ENCODE results near the gene HSPA4.

Gene HSPA4

DNA sequence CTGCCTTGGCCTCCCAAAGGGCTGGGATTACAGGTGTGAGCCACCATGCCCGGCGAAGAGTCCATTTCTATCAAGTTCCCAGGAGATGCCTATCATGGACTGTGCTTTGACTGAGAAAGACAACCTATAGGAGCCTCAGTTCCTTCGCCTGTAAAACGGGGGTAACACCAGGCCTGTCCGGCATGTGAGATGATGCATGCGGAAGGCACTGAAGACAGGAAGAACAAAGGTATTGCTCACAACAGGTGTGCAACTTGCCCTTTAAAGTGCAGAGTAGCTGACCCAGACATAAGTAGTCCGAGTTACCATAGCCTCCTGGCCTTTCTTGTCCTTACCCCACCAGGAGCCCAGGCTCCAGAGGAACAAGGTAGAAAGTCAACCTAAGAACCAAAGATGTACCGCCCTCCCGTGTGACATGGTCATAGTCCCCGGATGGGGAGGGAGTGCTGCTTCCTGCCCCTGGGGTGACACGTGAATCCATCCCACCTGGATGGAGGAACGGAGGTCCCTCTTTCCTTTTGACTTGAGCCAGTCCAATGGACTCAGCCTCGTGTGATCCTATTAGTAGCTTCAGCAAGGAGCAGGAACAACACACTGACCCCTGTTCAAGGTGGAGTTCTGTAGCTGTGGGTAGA, 60.3 kb downstream of the HSPA4 start:
- TF ChIP-seq, protein P1, sequence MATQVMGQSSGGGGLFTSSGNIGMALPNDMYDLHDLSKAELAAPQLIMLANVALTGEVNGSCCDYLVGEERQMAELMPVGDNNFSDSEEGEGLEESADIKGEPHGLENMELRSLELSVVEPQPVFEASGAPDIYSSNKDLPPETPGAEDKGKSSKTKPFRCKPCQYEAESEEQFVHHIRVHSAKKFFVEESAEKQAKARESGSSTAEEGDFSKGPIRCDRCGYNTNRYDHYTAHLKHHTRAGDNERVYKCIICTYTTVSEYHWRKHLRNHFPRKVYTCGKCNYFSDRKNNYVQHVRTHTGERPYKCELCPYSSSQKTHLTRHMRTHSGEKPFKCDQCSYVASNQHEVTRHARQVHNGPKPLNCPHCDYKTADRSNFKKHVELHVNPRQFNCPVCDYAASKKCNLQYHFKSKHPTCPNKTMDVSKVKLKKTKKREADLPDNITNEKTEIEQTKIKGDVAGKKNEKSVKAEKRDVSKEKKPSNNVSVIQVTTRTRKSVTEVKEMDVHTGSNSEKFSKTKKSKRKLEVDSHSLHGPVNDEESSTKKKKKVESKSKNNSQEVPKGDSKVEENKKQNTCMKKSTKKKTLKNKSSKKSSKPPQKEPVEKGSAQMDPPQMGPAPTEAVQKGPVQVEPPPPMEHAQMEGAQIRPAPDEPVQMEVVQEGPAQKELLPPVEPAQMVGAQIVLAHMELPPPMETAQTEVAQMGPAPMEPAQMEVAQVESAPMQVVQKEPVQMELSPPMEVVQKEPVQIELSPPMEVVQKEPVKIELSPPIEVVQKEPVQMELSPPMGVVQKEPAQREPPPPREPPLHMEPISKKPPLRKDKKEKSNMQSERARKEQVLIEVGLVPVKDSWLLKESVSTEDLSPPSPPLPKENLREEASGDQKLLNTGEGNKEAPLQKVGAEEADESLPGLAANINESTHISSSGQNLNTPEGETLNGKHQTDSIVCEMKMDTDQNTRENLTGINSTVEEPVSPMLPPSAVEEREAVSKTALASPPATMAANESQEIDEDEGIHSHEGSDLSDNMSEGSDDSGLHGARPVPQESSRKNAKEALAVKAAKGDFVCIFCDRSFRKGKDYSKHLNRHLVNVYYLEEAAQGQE (IDR thresholded peaks at IDR 0.05; ENCODE audit: insufficient read depth in 1 of 2, low read depth in 2 of 2, low read length in 2 of 2): no peak
- no peak for TF ChIP-seq SIN3A (IDR thresholded peaks at IDR 0.05; ENCODE audit: borderline replicate concordance, insufficient read depth, low read length)
- TF ChIP-seq FOXP2 (optimal IDR thresholded peaks at IDR 0.05; ENCODE audit: borderline replicate concordance, extremely low read depth, extremely low read length, insufficient read depth): no peak
- no peak for TF ChIP-seq TAF1 (IDR thresholded peaks at IDR 0.05; ENCODE audit: borderline replicate concordance, insufficient read depth, low read length)
- TF ChIP-seq POLR2AphosphoS5 (IDR thresholded peaks at IDR 0.05; ENCODE audit: low read depth, low read length): no peak

DNA sequence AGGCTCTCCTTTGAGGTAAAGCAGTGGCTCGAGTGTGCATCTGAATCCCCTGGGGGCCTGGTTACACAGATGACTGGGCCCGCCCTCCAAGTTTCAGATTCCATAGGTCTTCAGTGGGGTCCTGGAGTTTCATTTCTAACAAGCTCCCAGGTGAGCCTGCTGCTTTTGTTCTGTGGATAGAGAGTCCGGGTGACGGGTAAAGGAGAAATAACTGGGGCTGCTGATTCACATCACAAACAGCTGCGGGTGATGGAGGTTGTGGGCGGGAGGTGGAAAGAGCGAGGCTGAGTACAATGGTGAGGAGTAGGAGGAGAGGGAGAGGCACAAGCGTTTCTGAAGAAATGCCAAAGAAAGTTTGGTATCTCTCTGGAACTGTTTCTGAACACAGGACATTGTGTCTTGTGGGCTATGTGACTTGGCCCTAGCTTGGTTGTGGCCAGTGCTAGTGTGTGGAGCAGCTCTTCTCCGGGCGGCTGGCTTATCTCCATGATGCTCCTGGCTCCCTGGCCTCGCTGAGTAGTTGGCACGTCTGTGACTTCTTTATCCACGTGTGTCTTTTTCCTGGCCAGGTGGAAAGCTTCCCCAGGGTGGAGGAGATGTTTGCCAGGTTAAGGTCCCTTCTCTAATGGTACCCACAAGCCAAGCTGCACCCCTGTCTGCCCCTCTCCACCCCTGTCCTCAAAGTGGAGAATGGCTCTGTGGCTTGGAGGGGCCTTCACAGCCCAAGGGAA, 61.7 kb downstream of the HSPA4 start:
- TF ChIP-seq POLR2AphosphoS5 (IDR thresholded peaks at IDR 0.05; ENCODE audit: low read depth, low read length) (no peak), SIN3A (IDR thresholded peaks at IDR 0.05; ENCODE audit: borderline replicate concordance, insufficient read depth, low read length) (no peak), FOXP2 (optimal IDR thresholded peaks at IDR 0.05; ENCODE audit: borderline replicate concordance, extremely low read depth, extremely low read length, insufficient read depth) (no peak), TAF1 (IDR thresholded peaks at IDR 0.05; ENCODE audit: borderline replicate concordance, insufficient read depth, low read length) (no peak)
- TF ChIP-seq, protein P1 (IDR thresholded peaks at IDR 0.05; ENCODE audit: insufficient read depth in 1 of 2, low read depth in 2 of 2, low read length in 2 of 2): no peak

DNA sequence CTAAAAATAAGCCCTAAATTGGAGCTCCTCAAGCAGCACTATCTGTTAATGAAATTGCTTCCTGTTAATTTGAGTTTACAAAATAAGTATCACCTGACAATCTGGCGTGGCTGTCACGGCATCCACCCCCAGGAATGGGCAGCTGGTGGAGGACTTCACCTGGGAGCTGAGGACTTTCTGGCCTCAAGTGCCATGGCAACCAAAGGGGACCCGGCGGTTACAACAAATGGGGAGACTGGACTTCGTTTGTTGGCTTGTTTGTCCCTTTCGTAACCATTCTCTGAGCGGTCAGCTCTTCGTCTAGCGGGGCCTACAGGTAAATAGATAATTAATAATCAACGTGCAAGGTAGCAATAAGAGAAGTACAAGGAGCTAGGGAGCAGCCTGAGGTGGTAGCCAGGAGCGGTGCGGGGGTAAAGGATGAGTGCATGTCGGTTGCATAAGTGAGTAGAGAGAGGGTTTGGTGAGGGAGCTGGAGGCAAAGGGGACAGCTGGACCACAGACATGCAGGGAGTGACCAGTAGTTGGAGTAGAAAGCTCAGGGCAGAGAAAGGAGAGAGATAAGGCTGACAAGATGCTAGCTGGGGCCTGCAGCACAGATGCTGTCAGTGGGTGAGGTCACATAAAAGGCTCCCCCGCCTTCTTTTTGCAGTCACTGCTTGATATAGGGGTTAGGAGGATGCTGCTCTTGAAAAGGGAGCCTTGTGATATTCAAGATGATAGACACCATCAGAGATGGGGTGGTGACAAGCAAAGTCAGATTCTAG, 62.5 kb downstream of the HSPA4 start:
- TF ChIP-seq POLR2AphosphoS5 (IDR thresholded peaks at IDR 0.05; ENCODE audit: low read depth, low read length) (no peak), SIN3A (IDR thresholded peaks at IDR 0.05; ENCODE audit: borderline replicate concordance, insufficient read depth, low read length) (no peak), FOXP2 (optimal IDR thresholded peaks at IDR 0.05; ENCODE audit: borderline replicate concordance, extremely low read depth, extremely low read length, insufficient read depth) (no peak), TAF1 (IDR thresholded peaks at IDR 0.05; ENCODE audit: borderline replicate concordance, insufficient read depth, low read length) (no peak)
- TF ChIP-seq, protein P1 (IDR thresholded peaks at IDR 0.05; ENCODE audit: insufficient read depth in 1 of 2, low read depth in 2 of 2, low read length in 2 of 2): no peak

DNA sequence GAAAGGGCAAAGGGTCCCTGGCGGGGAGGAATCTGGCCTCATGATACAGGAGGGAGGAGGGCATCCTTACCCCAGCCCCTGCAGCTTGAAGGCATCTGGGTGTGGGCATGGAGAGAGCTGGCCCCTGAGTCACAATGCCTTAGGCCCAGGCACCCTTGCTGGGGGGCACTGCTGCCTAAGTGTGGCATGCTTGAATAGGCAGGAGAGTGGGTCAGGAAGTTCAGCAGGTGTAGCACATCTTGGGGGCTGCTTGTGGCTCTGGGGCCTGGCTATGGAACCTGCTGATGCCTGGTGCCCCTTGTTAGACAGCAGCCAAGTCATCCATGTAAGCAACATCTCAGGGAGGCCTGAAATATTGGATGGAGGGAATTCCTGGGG, 63.1 kb downstream of the HSPA4 start:
- TF ChIP-seq POLR2AphosphoS5 (IDR thresholded peaks at IDR 0.05; ENCODE audit: low read depth, low read length) (no peak), SIN3A (IDR thresholded peaks at IDR 0.05; ENCODE audit: borderline replicate concordance, insufficient read depth, low read length) (no peak), TAF1 (IDR thresholded peaks at IDR 0.05; ENCODE audit: borderline replicate concordance, insufficient read depth, low read length) (no peak), FOXP2 (optimal IDR thresholded peaks at IDR 0.05; ENCODE audit: borderline replicate concordance, extremely low read depth, extremely low read length, insufficient read depth) (no peak)
- TF ChIP-seq, protein P1 (IDR thresholded peaks at IDR 0.05; ENCODE audit: insufficient read depth in 1 of 2, low read depth in 2 of 2, low read length in 2 of 2): no peak
